Neural cell (in vitro differentiated cells): ENCODE data around the gene IFT52. TPM values are rescaled to one million over a fixed set of nuclear protein-coding genes. Genes with fewer than 3 reads are reported as not detected.
A peak's percentile ranks its signal among the peaks of the same experiment; 100 is the strongest.

Experiments used
- H2AFZ ChIP-seq: fragments of 200-600, 300-800 bp; sonication (generic), shearing (Covaris generic); 2 replicates; pipeline ENCODE4 v1.6.0; 2014; ENCODE audit warnings: low read depth, mild to moderate bottlenecking, antibody characterized with exemption, low read length, moderate library complexity
- H3F3A ChIP-seq: fragments of 200-600 bp; shearing (Covaris generic); 2 replicates; pipeline ENCODE4 v1.6.1; 2016; ENCODE audit warnings: mild to moderate bottlenecking, moderate library complexity, mixed read lengths, antibody characterized with exemption, low read length; ENCODE audit not compliant: insufficient read depth, poor library complexity, severe bottlenecking
- H3K27ac ChIP-seq: fragments of 200-600, 300-800 bp; sonication (generic), shearing (Covaris generic); 2 replicates; pipeline ENCODE4 v1.5.1; 2014; ENCODE audit warnings: mild to moderate bottlenecking, low read length, moderate library complexity
- H3K27me3 ChIP-seq: fragments of 300-800, 200-600 bp; sonication (generic), shearing (Covaris generic); 2 replicates; pipeline ENCODE4 v1.6.0; 2014; ENCODE audit warnings: mild to moderate bottlenecking, low read depth, low read length, moderate library complexity; ENCODE audit not compliant: insufficient read depth
- H3K36me3 ChIP-seq: fragments of 300-800, 200-600 bp; sonication (generic), shearing (Covaris generic); 2 replicates; pipeline ENCODE4 v1.5.1; 2014; ENCODE audit warnings: mild to moderate bottlenecking, antibody characterized with exemption, low read length, moderate library complexity; ENCODE audit not compliant: insufficient read depth
- H3K4me2 ChIP-seq: fragments of 300-800, 200-600 bp; sonication (generic), shearing (Covaris generic); 2 replicates; pipeline ENCODE4 v1.6.0; 2014; ENCODE audit warnings: mild to moderate bottlenecking, low read length
- H3K4me3 ChIP-seq: fragments of 300-800, 200-600 bp; sonication (generic), shearing (Covaris generic); 2 replicates; pipeline ENCODE4 v1.5.1; 2014; ENCODE audit warnings: mild to moderate bottlenecking, low read length, moderate library complexity
- H3K79me2 ChIP-seq: fragments of 200-600 bp; shearing (Covaris generic); replicated peaks from 2 replicates; pipeline ENCODE4 v1.6.0; 2014; ENCODE audit warnings: mild to moderate bottlenecking, low read length, moderate library complexity; ENCODE audit not compliant: insufficient read depth
- H3K9ac ChIP-seq: fragments of 300-800, 200-600 bp; sonication (generic), shearing (Covaris generic); 2 replicates; pipeline ENCODE4 v1.6.1; 2016; ENCODE audit warnings: mild to moderate bottlenecking, low read length, mixed read lengths
- H3K9me2 ChIP-seq: fragments of 200-600 bp; shearing (Covaris generic); 2 replicates; pipeline ENCODE4 v1.6.1; 2016; ENCODE audit warnings: mild to moderate bottlenecking, low read length, mixed read lengths; ENCODE audit not compliant: insufficient read depth
- H3K9me3 ChIP-seq: fragments of 200-600, 300-800 bp; sonication (generic), shearing (Covaris generic); 2 replicates; pipeline ENCODE4 v1.6.1; 2016; ENCODE audit warnings: mild to moderate bottlenecking, mixed run types, low read length, moderate library complexity, mixed read lengths
- H4K20me1 ChIP-seq: fragments of 200-600 bp; shearing (Covaris generic); 2 replicates; pipeline ENCODE4 v1.6.1; 2016; ENCODE audit warnings: mild to moderate bottlenecking, mixed run types; ENCODE audit not compliant: insufficient read depth
- EP300 ChIP-seq: fragments of 450-650 bp; conservative IDR thresholded peaks from 2 replicates; pipeline ENCODE4 v1.6.1; 2014; ENCODE audit warnings: antibody characterized with exemption, mild to moderate bottlenecking, moderate library complexity; ENCODE audit not compliant: poor library complexity, severe bottlenecking
- EZH2 ChIP-seq: fragments of 200-600, 300-800 bp; shearing (Covaris generic), sonication (generic); IDR thresholded peaks from 2 replicates; pipeline ENCODE4 v1.6.1; 2014; ENCODE audit warnings: antibody characterized with exemption, low read length, borderline replicate concordance, mild to moderate bottlenecking; ENCODE audit not compliant: insufficient read depth, poor library complexity, severe bottlenecking
- MXI1 ChIP-seq: fragments of 450-650 bp; conservative IDR thresholded peaks from 2 replicates; pipeline ENCODE4 v1.6.1; 2014; ENCODE audit warnings: antibody characterized with exemption, mild to moderate bottlenecking; ENCODE audit not compliant: poor library complexity, severe bottlenecking
- POLR2AphosphoS5 ChIP-seq: IDR thresholded peaks from 2 replicates; pipeline ENCODE4 v1.6.1; 2012
- RAD21 ChIP-seq: fragments of 450-650 bp; conservative IDR thresholded peaks from 2 replicates; pipeline ENCODE4 v1.6.1; 2014; ENCODE audit warnings: antibody characterized with exemption, mild to moderate bottlenecking, moderate library complexity
- SMC3 ChIP-seq: fragments of 450-650 bp; conservative IDR thresholded peaks from 2 replicates; pipeline ENCODE4 v1.6.1; 2014; ENCODE audit warnings: antibody characterized with exemption, mild to moderate bottlenecking, moderate library complexity; ENCODE audit not compliant: poor library complexity
- TAF1 ChIP-seq: IDR thresholded peaks from 2 replicates; pipeline ENCODE4 v1.6.1; 2012; ENCODE audit warnings: low read depth
- polyA minus RNA-seq: library from RNA; depleted of rRNA, polyadenylated mRNA; stranded (reverse); fragments of >200 nt; gene quantifications from 2 replicates; pipeline ENCODE4 v1.2.3, GENCODE V29; 2014
- polyA plus RNA-seq: library from polyadenylated mRNA; depleted of rRNA; stranded (reverse); fragments of >200 nt; gene quantifications from 2 replicates; pipeline ENCODE4 v1.2.3, GENCODE V29; 2014
- TF ChIP-seq, protein P1 (sequence below): IDR thresholded peaks from 2 replicates; pipeline ENCODE4 v1.6.1; 2012; ENCODE audit warnings: borderline replicate concordance
- TF ChIP-seq, protein P2 (sequence below): fragments of 450-650 bp; IDR thresholded peaks from 2 replicates; pipeline ENCODE4 v1.5.1; 2014; ENCODE audit warnings: antibody characterized with exemption, mild to moderate bottlenecking, moderate library complexity; ENCODE audit not compliant: poor library complexity, severe bottlenecking

IFT52 gene, protein sequence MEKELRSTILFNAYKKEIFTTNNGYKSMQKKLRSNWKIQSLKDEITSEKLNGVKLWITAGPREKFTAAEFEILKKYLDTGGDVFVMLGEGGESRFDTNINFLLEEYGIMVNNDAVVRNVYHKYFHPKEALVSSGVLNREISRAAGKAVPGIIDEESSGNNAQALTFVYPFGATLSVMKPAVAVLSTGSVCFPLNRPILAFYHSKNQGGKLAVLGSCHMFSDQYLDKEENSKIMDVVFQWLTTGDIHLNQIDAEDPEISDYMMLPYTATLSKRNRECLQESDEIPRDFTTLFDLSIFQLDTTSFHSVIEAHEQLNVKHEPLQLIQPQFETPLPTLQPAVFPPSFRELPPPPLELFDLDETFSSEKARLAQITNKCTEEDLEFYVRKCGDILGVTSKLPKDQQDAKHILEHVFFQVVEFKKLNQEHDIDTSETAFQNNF
- polyA plus RNA-seq = 124 and 144 TPM in 2 replicates
- 93.2 and 98.8 TPM in 2 replicates for polyA minus RNA-seq

DNA sequence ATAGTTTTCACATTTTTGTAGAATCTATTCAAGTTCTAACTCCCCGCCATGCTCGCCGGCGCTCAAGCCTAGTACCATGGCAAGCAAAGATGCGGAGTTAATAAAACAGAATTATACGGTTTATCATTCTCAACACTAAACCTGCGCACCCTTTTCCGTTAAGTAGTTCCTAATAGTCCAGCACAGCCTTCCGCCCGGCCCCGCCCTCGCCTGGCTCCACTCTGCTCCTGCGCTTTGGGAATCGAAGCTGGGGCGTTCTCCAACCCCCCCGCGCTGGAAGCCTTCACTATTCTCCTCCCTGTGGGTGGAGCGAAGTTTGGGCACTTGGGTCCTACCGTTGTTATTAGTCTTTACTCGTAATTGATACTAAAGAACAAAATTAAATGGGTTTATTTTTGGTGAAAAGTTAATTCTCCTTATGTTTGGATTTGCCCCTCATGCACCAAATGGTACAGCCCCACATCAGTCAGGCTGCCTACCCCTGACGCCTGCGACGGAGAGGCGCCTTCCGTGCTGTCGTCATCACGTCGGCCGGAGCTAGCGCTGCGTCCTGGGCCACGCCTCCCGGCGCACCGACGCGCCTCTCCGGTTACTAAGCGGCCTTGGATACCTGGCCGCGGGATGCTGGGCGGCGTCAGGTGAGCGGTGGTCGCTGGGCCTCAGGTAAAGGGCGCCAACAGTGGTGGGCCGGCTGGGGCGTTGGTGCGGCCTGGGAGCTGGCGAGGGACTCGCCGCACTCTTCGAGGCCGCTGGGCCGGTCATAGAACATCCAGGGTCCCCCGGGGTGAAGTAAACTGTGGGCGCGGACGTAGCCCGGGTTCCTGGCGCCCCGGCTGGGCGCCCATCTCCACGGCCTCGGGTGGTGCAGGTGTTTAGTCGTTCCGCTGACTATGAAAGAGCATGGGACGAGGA lies at the start of gene IFT52:
TSS of gene IFT52 (plus strand) at position 546 of the 912 bp plus-strand sequence. CDS start 3,762 bp downstream, outside the sequence.
- Histone ChIP-seq H2AFZ (peak within 1 kb of the TSS; percentile 97), H3F3A (no peaks in the 10 kb centered on the region), H3K9ac (peak within 1 kb of the TSS; percentile 87), H3K27ac (peak within 1 kb of the TSS; percentile 83), H3K9me3 (no peaks in the 10 kb centered on the region), H3K36me3 (no peaks in the 10 kb centered on the region), H4K20me1 (no peaks in the 10 kb centered on the region), H3K9me2 (no peaks in the 10 kb centered on the region), H3K4me3 (peak within 1 kb of the TSS; percentile 92), H3K27me3 (no peaks in the 10 kb centered on the region), H3K79me2 (peaks cover 26% of the 10 kb centered on the region), H3K4me2 (peak within 1 kb of the TSS; percentile 94)
- peak; percentile 83 for TF ChIP-seq POLR2AphosphoS5
- peak; percentile 76 for TF ChIP-seq MXI1
- TF ChIP-seq, protein P1, sequence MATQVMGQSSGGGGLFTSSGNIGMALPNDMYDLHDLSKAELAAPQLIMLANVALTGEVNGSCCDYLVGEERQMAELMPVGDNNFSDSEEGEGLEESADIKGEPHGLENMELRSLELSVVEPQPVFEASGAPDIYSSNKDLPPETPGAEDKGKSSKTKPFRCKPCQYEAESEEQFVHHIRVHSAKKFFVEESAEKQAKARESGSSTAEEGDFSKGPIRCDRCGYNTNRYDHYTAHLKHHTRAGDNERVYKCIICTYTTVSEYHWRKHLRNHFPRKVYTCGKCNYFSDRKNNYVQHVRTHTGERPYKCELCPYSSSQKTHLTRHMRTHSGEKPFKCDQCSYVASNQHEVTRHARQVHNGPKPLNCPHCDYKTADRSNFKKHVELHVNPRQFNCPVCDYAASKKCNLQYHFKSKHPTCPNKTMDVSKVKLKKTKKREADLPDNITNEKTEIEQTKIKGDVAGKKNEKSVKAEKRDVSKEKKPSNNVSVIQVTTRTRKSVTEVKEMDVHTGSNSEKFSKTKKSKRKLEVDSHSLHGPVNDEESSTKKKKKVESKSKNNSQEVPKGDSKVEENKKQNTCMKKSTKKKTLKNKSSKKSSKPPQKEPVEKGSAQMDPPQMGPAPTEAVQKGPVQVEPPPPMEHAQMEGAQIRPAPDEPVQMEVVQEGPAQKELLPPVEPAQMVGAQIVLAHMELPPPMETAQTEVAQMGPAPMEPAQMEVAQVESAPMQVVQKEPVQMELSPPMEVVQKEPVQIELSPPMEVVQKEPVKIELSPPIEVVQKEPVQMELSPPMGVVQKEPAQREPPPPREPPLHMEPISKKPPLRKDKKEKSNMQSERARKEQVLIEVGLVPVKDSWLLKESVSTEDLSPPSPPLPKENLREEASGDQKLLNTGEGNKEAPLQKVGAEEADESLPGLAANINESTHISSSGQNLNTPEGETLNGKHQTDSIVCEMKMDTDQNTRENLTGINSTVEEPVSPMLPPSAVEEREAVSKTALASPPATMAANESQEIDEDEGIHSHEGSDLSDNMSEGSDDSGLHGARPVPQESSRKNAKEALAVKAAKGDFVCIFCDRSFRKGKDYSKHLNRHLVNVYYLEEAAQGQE = peak; percentile 27
- peak; percentile 76 for TF ChIP-seq EP300
- TF ChIP-seq RAD21 = no peak
- TF ChIP-seq SMC3 = peak; percentile 33
- no peak for TF ChIP-seq TAF1

DNA sequence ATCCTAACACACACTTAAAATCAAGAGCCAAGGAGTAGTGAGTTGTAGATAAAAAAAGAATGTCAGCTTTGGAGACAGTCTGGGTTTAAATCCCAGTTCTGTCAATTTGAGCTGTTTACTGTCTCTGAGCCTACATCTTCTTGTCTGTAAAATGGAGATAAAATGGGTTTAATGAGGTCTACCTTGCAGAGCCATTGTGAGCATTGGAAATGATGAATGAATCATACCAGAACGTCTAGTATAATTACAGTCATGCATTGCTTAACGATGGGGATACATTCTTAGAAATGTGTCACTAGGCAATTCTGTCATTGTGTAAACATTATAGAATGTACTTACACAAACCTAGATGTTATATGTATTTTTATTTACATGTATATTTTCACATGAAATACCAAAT lies 49.5 kb upstream of the IFT52 start:
- no peaks in the 10 kb centered on the region for H3K9me2 ChIP-seq
- TF ChIP-seq POLR2AphosphoS5 (no peak), MXI1 (no peak), EP300 (no peak), SMC3 (no peak), RAD21 (no peak), TAF1 (no peak), EZH2 (no peak)
- TF ChIP-seq, protein P1 = no peak
- TF ChIP-seq, protein P2, sequence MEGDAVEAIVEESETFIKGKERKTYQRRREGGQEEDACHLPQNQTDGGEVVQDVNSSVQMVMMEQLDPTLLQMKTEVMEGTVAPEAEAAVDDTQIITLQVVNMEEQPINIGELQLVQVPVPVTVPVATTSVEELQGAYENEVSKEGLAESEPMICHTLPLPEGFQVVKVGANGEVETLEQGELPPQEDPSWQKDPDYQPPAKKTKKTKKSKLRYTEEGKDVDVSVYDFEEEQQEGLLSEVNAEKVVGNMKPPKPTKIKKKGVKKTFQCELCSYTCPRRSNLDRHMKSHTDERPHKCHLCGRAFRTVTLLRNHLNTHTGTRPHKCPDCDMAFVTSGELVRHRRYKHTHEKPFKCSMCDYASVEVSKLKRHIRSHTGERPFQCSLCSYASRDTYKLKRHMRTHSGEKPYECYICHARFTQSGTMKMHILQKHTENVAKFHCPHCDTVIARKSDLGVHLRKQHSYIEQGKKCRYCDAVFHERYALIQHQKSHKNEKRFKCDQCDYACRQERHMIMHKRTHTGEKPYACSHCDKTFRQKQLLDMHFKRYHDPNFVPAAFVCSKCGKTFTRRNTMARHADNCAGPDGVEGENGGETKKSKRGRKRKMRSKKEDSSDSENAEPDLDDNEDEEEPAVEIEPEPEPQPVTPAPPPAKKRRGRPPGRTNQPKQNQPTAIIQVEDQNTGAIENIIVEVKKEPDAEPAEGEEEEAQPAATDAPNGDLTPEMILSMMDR = no peak
- H3K27me3 ChIP-seq = no peaks in the 10 kb centered on the region
- H3K27ac ChIP-seq = no peak overlapping the region
- no peaks in the 10 kb centered on the region for H3K9me3 ChIP-seq
- H3K4me3 ChIP-seq = no peak overlapping the region
- no peak overlapping the region for H2AFZ ChIP-seq
- no peaks in the 10 kb centered on the region for H3F3A ChIP-seq
- no peaks in the 10 kb centered on the region for H3K36me3 ChIP-seq
- no peak overlapping the region for H3K9ac ChIP-seq
- no peak overlapping the region for H3K4me2 ChIP-seq
- H3K79me2 ChIP-seq = no peaks in the 10 kb centered on the region
- H4K20me1 ChIP-seq = no peaks in the 10 kb centered on the region
